KG1 (cell line): ENCODE data around the gene TMEM269.

Experiments used
- DNase-seq: peaks from one replicate; lab custom pipeline; 2025; lab: John Stamatoyannopoulos, UW

TMEM269 gene, protein sequence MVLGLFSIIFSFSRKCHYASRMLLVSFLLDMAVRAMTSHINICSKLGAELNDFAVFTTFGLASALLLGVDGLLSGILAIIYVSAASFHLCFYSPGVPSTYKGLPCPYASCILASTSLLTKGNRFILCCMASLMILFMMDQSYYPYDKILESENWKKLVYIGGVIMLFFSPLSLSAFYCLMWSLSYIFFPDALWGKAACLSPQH

GRCh38 chr1:42784946-42785693 is at the start of gene TMEM269:
Gene TMEM269 (plus strand): TSS chr1:42784991. CDS start chr1:42789894, 4,903 bp downstream.
- no peak for DNase-seq

DNA sequence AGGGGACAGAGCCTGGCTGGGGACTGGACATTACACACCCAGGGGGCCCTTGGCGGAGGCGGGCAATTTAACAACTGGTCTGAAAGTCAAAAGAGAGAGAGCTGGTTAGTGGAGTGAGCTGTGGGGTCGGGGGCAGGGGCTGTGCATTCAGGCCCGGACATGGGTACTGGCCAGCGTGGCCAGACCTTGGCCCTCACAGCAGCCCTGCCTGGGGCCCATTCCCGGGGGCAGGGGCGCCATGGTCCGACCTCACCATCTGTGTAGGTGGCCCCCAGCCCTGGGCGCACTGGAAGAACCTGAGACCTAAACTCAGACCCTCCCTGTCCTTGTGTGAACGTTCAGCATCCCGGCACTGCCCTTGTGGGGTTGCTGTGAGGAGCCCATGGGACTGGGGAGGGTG is 49.7 kb upstream of the TMEM269 start:
- DNase-seq = no peak

GRCh38 chr1:42735477-42736105 is 49.2 kb upstream of the TMEM269 start:
- DNase-seq = no peak

GRCh38 chr1:42736152-42736551 is 48.6 kb upstream of the TMEM269 start:
- no peak for DNase-seq

DNA sequence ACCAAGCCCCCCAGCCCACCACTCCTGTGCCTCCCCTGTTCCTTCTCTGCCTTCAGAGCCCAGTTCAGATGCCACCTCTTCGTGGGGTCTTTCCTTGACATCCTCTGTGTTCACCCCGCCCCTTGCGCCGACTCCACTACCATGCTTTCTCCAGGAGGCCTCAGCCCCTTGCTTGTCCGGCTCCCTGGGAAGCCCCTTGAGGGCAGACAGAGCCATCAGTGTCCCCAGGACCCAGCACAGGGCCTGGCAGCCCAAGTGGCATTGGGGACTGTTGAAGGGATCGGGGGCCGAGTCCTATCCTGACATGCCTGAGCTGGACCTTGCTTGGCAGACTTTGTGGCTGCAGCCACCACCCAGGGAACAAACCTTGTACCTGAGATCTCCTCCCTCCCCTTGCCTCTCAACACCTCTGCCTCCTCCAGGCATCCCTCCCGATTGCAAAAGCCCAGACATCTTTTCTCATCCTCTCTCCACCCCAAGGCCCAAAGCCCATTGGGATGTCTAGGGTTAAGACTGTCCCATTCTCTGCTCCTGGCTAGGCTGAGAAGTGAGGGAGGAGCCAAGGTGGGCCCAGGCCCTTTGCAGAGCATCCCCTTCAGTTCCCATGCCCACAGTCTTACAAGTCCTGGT is 48.1 kb upstream of the TMEM269 start:
- no peak for DNase-seq

DNA sequence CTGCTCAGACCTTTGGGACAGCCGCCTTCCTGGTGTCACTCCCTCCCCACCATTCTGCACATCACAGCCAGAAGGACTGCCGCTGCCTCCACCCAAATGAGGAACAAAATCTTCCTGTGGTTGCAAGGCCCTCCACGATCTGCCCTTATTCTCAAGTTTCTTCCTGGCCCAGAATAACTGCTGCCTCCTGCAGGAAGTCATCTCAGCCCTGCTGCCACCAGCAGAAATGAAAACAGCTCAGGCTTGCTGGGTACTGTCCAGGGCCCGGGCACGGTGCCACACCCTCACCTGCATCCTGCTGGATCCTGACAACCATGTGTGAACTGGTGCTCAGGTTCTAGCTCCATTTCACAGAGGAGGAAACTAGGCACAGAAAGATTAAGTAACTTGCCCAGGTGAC is 47.5 kb upstream of the TMEM269 start:
- peak; percentile 67 for DNase-seq

DNA sequence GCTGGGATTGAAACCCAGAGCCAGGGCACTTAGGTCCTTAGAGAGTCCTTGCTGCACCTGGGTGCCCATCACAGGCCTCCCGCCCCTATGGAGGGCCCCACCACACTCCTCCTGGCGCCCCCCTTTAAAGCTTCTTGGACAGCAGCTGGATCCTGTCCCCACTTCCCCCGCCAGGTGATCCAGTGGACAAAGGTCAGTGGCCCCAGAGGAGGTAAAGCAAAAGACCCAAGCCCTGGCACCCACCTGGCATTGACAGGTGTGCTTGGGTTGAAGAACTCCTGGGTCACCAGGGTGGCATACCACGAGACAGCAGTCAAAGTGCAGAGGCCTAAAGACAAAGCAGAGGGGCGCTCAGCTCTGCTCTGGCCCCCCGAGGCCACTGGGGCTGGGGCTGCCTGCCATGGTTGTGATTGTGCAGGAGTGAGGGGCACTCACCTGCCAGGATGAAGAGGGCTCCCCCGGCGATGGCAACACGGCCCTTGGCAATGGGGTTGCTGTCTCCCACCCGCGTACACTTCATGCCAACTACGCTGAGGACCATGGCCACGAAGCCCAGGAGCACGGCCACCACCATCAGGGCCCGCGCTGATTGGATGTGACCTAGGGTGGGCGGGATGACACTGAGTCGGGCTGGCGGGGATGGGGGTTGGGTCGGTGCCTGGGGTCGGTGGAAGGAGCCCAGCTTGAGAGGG is 46.7 kb upstream of the TMEM269 start:
- DNase-seq = no peak

- no peak for DNase-seq
These were observed 46.0 kb upstream of the TMEM269 start for GRCh38 chr1:42738678-42739226.

DNA sequence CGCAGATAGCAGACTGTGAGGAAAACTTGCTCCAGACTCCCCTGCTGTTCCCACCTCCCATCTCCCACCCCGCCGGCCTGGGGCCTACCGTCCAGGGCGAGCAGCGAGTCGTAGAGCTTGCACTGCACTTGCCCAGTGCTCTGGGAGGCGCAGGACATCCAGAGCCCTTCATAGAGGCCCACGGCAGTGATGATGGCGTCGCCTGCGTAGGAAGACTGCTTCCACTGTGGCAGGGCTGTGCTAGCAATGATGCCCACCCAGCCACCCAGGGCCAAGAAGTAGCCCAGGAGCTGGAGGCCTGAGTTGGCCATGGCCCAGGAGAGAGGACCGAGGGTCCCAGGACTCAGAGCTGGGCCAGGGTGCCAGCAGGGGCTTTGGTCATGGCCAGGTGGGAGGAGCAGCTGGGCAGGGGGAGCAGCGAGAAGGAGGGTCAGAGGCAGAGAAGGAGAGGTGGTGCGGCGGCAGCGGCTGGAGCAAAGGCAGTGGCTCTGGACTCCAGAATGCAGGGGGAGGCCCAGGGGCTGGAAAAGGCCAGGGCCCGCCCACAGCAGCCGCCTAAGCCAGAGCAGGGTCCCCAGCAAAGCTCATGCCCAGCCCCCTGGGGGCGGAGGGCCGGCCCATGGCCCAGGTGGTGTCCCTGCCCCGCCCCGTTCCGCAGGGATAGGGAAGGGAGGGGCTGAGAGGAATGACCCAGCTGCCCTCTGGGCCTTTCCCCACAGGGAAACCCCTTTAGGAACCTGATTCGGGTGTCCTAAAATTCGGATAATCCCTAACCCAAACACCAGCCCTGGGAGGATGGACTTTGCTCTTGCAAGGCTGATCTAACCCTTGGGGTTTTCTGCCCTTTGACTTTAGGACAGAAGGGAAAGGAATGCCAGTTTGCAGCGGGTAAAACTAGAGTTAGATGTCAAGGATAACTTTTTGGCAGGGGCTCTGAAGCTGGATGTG is 44.8 kb upstream of the TMEM269 start, which contains the start of gene CLDN19:
TSS of gene CLDN19 (minus strand) at position 484 of the 948 bp plus-strand sequence. CDS start at position 311, 173 bp downstream.
- no peak for DNase-seq

DNA sequence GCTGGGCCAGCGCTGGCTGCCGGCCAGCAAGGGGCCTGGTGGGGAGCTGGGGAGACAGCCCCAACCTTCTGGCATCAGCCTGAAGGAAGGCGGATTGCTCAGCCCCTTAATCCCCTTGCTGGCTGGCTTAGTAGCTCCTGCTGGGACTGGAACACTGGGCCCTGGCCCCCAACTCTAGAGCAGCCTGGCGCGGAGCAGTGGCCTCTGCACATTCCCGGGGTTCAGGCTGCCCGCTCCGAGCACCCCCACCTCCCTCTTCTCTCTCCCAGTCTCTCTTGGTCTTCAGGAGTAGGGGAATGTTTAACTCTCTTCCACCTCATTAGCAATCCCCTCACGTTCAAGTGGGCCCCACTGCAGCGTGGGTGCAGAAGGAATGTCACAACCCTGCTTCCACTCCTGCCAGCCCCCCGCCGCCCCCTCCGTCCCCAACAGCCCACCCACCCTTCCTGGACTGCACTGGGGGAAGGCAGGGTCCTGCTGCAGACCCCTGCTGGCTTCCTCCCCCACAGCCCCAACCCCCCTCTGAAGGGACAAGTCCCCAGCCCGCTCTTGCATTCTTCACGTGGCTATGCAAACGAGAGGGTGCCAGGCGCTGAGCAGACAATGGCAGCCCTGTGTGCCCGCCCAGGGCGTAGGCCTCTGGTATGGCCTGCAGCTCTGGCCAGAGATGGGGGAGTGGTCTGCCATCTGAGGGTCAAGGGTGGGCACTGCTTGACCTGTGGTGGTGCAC is 43.8 kb upstream of the TMEM269 start:
- DNase-seq = no peak

DNA sequence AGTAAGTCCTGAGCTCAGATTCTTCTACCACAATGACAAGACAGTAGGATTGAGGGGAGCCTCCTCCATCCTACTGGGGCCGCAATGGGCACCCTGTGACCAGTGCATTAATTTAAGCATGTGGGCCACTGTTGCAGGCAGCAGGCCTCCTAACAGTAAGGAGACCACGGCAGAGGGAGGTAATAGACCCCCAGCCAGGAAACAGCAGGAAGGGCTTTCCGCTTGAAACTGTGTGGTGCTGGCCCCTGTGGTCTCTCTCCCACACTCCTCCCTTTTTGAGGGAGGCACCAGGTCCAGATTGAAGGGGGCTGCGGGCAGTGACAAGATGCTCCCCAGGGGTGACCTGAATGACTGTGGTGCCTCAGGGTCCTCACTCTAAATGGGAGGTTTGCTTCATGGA is 43.1 kb upstream of the TMEM269 start:
- no peak for DNase-seq

- no peak for DNase-seq
These were observed 42.6 kb upstream of the TMEM269 start for GRCh38 chr1:42742141-42742540.

GRCh38 chr1:42742617-42743316 is 42.0 kb upstream of the TMEM269 start:
- no peak for DNase-seq

GRCh38 chr1:42743317-42744147 is 41.3 kb upstream of the TMEM269 start:
- no peak for DNase-seq

DNA sequence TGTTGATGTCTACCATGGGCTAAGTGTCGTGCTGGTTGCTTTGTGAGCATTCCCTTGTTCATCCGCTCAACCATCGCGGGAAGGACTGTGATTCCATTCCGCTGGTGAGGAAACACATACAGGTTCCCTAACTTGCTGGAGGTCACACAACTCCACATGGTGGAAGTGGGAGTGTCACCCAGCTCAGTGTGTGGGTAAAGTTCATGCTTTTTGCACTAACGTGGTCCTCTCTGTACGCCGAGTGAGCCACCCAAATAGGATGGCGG is 40.7 kb upstream of the TMEM269 start:
- DNase-seq = no peak

- DNase-seq = no peak
These were observed 38.9 kb upstream of the TMEM269 start for GRCh38 chr1:42745851-42746250.

DNA sequence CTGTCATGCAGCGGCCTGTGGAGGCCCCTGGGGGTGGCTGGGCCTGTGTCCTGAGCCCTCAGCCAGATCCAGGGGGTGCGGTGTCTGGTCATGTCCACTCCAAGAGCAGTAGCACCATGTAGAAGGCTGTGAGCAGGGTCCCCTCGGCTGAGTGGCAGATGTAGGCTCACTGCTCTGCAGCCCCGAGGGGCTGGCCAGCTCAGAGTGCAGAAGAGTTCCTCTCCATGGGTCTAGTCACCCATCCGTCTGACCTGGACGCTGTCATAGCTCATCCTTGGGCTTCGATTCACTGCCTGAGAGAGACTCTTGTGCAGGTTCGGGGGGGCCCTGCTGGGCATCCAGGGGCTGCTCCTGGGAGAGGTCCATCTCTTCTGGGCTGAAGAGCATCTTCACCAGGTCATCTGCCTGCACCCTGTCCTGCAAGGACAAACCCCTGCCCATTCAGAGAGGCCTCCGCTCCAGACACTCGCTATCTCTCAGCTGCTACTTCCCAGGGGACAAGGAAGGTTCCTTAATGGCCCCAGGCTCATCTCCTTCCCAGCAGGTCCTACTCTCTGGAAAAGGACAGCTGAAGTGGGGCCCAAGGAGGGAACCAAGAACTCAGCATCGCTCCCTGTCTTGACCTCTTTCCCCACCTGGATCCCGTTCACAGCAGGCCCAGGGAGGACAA is 38.2 kb upstream of the TMEM269 start:
- DNase-seq = no peak

GRCh38 chr1:42747125-42747524 is 37.7 kb upstream of the TMEM269 start:
- peak; percentile 16 for DNase-seq
